ENCODE data around the gene MRRF. TPM values are rescaled to one million over a fixed set of nuclear protein-coding genes. Genes with fewer than 3 reads are reported as not detected.

Gene MRRF
- polyA plus RNA-seq, 6 donors from 2014 or later = 11.8 to 25.4 (median 19.9) TPM

- H3K4me3 Mint-ChIP-seq = no peak overlapping the region
- peaks cover 0 to 6% (median 3%) of the 10 kb centered on the region in 3 donors for H3K27me3 Mint-ChIP-seq
- H3K9me3 Mint-ChIP-seq = no peaks in the 10 kb centered on the region
- ATAC-seq (ENCODE audit: low read depth in 2 of 2) (no peak), DNase-seq (no peak)
- H3K36me3 Mint-ChIP-seq = peaks cover 0 to 16% of the 10 kb centered on the region in 2 donors
- no peak overlapping the region for H3K27ac Mint-ChIP-seq
- H3K4me1 Mint-ChIP-seq = no peaks in the 10 kb centered on the region
Observed at GRCh38 chr9:122236681-122237080, 28.0 kb upstream of the MRRF start.

GRCh38 chr9:122239722-122240121, 25.0 kb upstream of the MRRF start:
- Mint-ChIP-seq H3K9me3 (no peaks in the 10 kb centered on the region), H3K36me3 (peaks cover 14 to 28% of the 10 kb centered on the region in 2 donors), H3K27me3 (no peaks in the 10 kb centered on the region), H3K27ac (no peak overlapping the region), H3K4me3 (no peak overlapping the region), H3K4me1 (no peaks in the 10 kb centered on the region)
- no peak for DNase-seq
- no peak for ATAC-seq (ENCODE audit: low read depth in 2 of 2)

- no peak overlapping the region for H3K4me3 Mint-ChIP-seq
- H3K27me3 Mint-ChIP-seq = no peaks in the 10 kb centered on the region
- DNase-seq (no peak), ATAC-seq (ENCODE audit: low read depth in 2 of 2) (no peak)
- peaks cover 0 to 3% (median 0%) of the 10 kb centered on the region in 3 donors for H3K4me1 Mint-ChIP-seq
- H3K27ac Mint-ChIP-seq = peak overlapping the region in 1 of 6 donors; percentile 13
- peaks cover 19 to 47% of the 10 kb centered on the region in 2 donors for H3K36me3 Mint-ChIP-seq
- no peaks in the 10 kb centered on the region for H3K9me3 Mint-ChIP-seq
Observed at GRCh38 chr9:122244349-122244748, 20.3 kb upstream of the MRRF start.

GRCh38 chr9:122246666-122247065, 18.0 kb upstream of the MRRF start:
- no peaks in the 10 kb centered on the region for H3K27me3 Mint-ChIP-seq
- DNase-seq = no peak
- H3K4me3 Mint-ChIP-seq = no peak overlapping the region
- no peaks in the 10 kb centered on the region for H3K9me3 Mint-ChIP-seq
- H3K4me1 Mint-ChIP-seq = peaks cover 0 to 3% (median 0%) of the 10 kb centered on the region in 3 donors
- H3K36me3 Mint-ChIP-seq = peaks cover 27 to 51% of the 10 kb centered on the region in 2 donors
- H3K27ac Mint-ChIP-seq = peak overlapping the region in 1 of 6 donors; percentile 51
- no peak for ATAC-seq (ENCODE audit: low read depth in 2 of 2)

GRCh38 chr9:122248448-122248865, 16.2 kb upstream of the MRRF start:
- Mint-ChIP-seq H3K4me1 (peaks cover 0 to 7% (median 0%) of the 10 kb centered on the region in 3 donors), H3K36me3 (peaks cover 34 to 46% of the 10 kb centered on the region in 2 donors), H3K27me3 (no peaks in the 10 kb centered on the region), H3K27ac (no peak overlapping the region), H3K4me3 (no peak overlapping the region), H3K9me3 (no peaks in the 10 kb centered on the region)
- ATAC-seq (ENCODE audit: low read depth in 2 of 2) = no peak
- DNase-seq = no peak

- DNase-seq = no peak
- Mint-ChIP-seq H3K27me3 (no peaks in the 10 kb centered on the region), H3K9me3 (no peaks in the 10 kb centered on the region), H3K27ac (peak overlapping the region in 1 of 6 donors; percentile 34), H3K4me1 (peaks cover 0 to 19% (median 5%) of the 10 kb centered on the region in 3 donors), H3K36me3 (peaks cover 30 to 34% of the 10 kb centered on the region in 2 donors), H3K4me3 (no peak overlapping the region)
- ATAC-seq (ENCODE audit: low read depth in 2 of 2) = no peak
Observed at GRCh38 chr9:122251351-122251750, 13.3 kb upstream of the MRRF start.

GRCh38 chr9:122252796-122253195, 11.9 kb upstream of the MRRF start:
- Mint-ChIP-seq H3K9me3 (no peaks in the 10 kb centered on the region), H3K27ac (no peak overlapping the region), H3K4me3 (peak overlapping the region in 1 of 8 donors; percentile 61), H3K4me1 (peaks cover 2 to 19% (median 6%) of the 10 kb centered on the region in 3 donors), H3K36me3 (peaks cover 29 to 31% of the 10 kb centered on the region in 2 donors), H3K27me3 (no peaks in the 10 kb centered on the region)
- ATAC-seq (ENCODE audit: low read depth in 2 of 2) (no peak), DNase-seq (no peak)

GRCh38 chr9:122254761-122255160, 9.9 kb upstream of the MRRF start:
- Mint-ChIP-seq H3K4me1 (peaks cover 2 to 15% (median 6%) of the 10 kb centered on the region in 3 donors), H3K36me3 (peaks cover 31 to 34% of the 10 kb centered on the region in 2 donors), H3K4me3 (no peak overlapping the region), H3K9me3 (no peaks in the 10 kb centered on the region), H3K27me3 (no peaks in the 10 kb centered on the region), H3K27ac (peak overlapping the region in 1 of 6 donors; percentile 84)
- DNase-seq (no peak), ATAC-seq (ENCODE audit: low read depth in 2 of 2) (no peak)

- Mint-ChIP-seq H3K4me3 (no peak overlapping the region), H3K9me3 (no peaks in the 10 kb centered on the region), H3K27ac (no peak overlapping the region), H3K27me3 (no peaks in the 10 kb centered on the region), H3K4me1 (peaks cover 2 to 15% (median 6%) of the 10 kb centered on the region in 3 donors), H3K36me3 (peaks cover 23 to 28% of the 10 kb centered on the region in 2 donors)
- no peak for ATAC-seq (ENCODE audit: low read depth in 2 of 2)
- no peak for DNase-seq
Observed at GRCh38 chr9:122256206-122256605, 8.5 kb upstream of the MRRF start.

- DNase-seq (no peak), ATAC-seq (ENCODE audit: low read depth in 2 of 2) (no peak)
- H3K4me1 Mint-ChIP-seq = peaks cover 24 to 32% (median 25%) of the 10 kb centered on the region in 3 donors
- no peaks in the 10 kb centered on the region for H3K9me3 Mint-ChIP-seq
- no peaks in the 10 kb centered on the region for H3K27me3 Mint-ChIP-seq
- H3K36me3 Mint-ChIP-seq = peaks cover 12 to 17% of the 10 kb centered on the region in 2 donors
- H3K4me3 Mint-ChIP-seq = no peak overlapping the region
- peak overlapping the region in 1 of 6 donors; percentile 21 for H3K27ac Mint-ChIP-seq
Observed at GRCh38 chr9:122258886-122259415, 5.7 kb upstream of the MRRF start.

GRCh38 chr9:122261469-122261881, 3.2 kb upstream of the MRRF start:
- Mint-ChIP-seq H3K9me3 (no peaks in the 10 kb centered on the region), H3K4me3 (peak overlapping the region in 1 of 8 donors; percentile 96), H3K36me3 (peaks cover 0 to 13% of the 10 kb centered on the region in 2 donors), H3K27ac (peak overlapping the region in 4 of 6 donors; percentile 17 to 99 (median 67)), H3K4me1 (peaks cover 40 to 48% (median 44%) of the 10 kb centered on the region in 3 donors), H3K27me3 (no peaks in the 10 kb centered on the region)
- DNase-seq (no peak), ATAC-seq (ENCODE audit: low read depth in 2 of 2) (no peak)

- peak overlapping the region in 3 of 6 donors; percentile 30 to 100 (median 99) for H3K27ac Mint-ChIP-seq
- peak overlapping the region in 1 of 8 donors; percentile 96 for H3K4me3 Mint-ChIP-seq
- peaks cover 0 to 13% of the 10 kb centered on the region in 2 donors for H3K36me3 Mint-ChIP-seq
- H3K27me3 Mint-ChIP-seq = no peaks in the 10 kb centered on the region
- DNase-seq = no peak
- H3K4me1 Mint-ChIP-seq = peaks cover 40 to 51% (median 44%) of the 10 kb centered on the region in 3 donors
- ATAC-seq (ENCODE audit: low read depth in 2 of 2) = no peak
- no peaks in the 10 kb centered on the region for H3K9me3 Mint-ChIP-seq
Observed at GRCh38 chr9:122262073-122262472, 2.6 kb upstream of the MRRF start.

- DNase-seq (peak; percentile 8), ATAC-seq (ENCODE audit: low read depth in 2 of 2) (no peak)
- Mint-ChIP-seq H3K27ac (peak overlapping the region; percentile 99 to 100 (median 100)), H3K27me3 (no peaks in the 10 kb centered on the region), H3K4me3 (peak overlapping the region; percentile 93 to 100 (median 100)), H3K9me3 (no peaks in the 10 kb centered on the region), H3K36me3 (peaks cover 0 to 8% of the 10 kb centered on the region in 2 donors), H3K4me1 (peaks cover 40 to 61% (median 49%) of the 10 kb centered on the region in 3 donors)
Observed at GRCh38 chr9:122263699-122264349, 858 bp upstream of the MRRF start.

Measured in naive B cell (primary cell).